ENCODE data around the gene SH3PXD2B. TPM values are rescaled to one million over a fixed set of nuclear protein-coding genes. Genes with fewer than 3 reads are reported as not detected.

SH3PXD2B gene
- total and polyA plus RNA-seq, 2 of the 4 experiments (the other 2 are of a cell fraction): 8.2 to 14.4 TPM

- no peak overlapping the region for H2BK120ac ChIP-seq (ENCODE audit: low read depth, low read length)
- H3K18ac ChIP-seq (ENCODE audit: low read depth, low read length): no peak overlapping the region
- no peak overlapping the region for H4K91ac ChIP-seq (ENCODE audit: insufficient read depth, low read depth, low read length)
- no peak overlapping the region for H2BK20ac ChIP-seq (ENCODE audit: low read depth, low read length)
- H3K9ac ChIP-seq (ENCODE audit: low read depth, low read length): no peak overlapping the region
- no peaks in the 10 kb centered on the region for H4K20me1 ChIP-seq (ENCODE audit: insufficient read depth, low read length)
- peak overlapping the region; percentile 53 for H2AK9ac ChIP-seq (replicated peaks; ENCODE audit: low read depth, low read length, poor library complexity)
- no peaks in the 10 kb centered on the region for H3K4me1 ChIP-seq (ENCODE audit: control insufficient read depth, insufficient read depth, low read length)
- no peak overlapping the region for H3K27ac ChIP-seq (ENCODE audit: insufficient read depth, low read length)
- 6% methylated on average over 3 of the region's 21 CpGs; no CpG with 5 or more reads in 1 of the 2 experiments for WGBS, 2 experiments (ENCODE audit: extremely low coverage in 2 of 2, insufficient read length in 1 of 2)
- intact Hi-C loops (cut with micrococcal nuclease): loop anchor here (1.0 to 10.0 kb wide), 3 partner anchors 162 to 466 kb away; partner anchors contain the start of gene NEURL1B
- DNase-seq: peak; percentile 88
- H4K8ac ChIP-seq (ENCODE audit: low read depth in 2 of 2, low read length in 2 of 2): no peak overlapping the region
- H3K4me2 ChIP-seq (ENCODE audit: low read depth, low read length): no peak overlapping the region
- no peak overlapping the region for H3K14ac ChIP-seq (replicated peaks; ENCODE audit: low read depth, low read length)
- ATAC-seq (ENCODE audit: low read depth): peak; percentile 100
- H3K9me1 ChIP-seq (ENCODE audit: insufficient read depth, low read length): no peaks in the 10 kb centered on the region
- H2BK15ac ChIP-seq (ENCODE audit: low read depth, low read length): no peak overlapping the region
- CTCF ChIA-PET: interaction anchor here (0.6 to 3.4 kb wide), 5 partner anchors 19 to 223 kb away, joined by 3 to 24 read pairs (median 3); no protein-coding TSS in a partner anchor
- no peak overlapping the region for H3K4me3 ChIP-seq (ENCODE audit: insufficient read depth, low read depth, low read length)
- in situ Hi-C loops (cut with MboI; ENCODE audit: low sequenced_read_pairs): loop anchor here (5.0 to 10.0 kb wide), 2 partner anchors 218 to 466 kb away; no protein-coding TSS in a partner anchor
- H2AK5ac ChIP-seq (ENCODE audit: low read depth, low read length): 0 out of 2 replicates have a peak overlapping the region, but pooled peaks have one; percentile 35
- H3K36me3 ChIP-seq (ENCODE audit: control insufficient read depth, insufficient read depth, low read length): no peaks in the 10 kb centered on the region
- peaks cover 9% of the 10 kb centered on the region for H3K27me3 ChIP-seq (ENCODE audit: control insufficient read depth, insufficient read depth, low read length)
- H3K56ac ChIP-seq (ENCODE audit: extremely low read depth, insufficient read depth, low read length): no peak overlapping the region
- dilution Hi-C loops (cut with HindIII; ENCODE audit: low sequenced_read_pairs, unreplicated experiment): no loop called here
- no peak overlapping the region for H4K5ac ChIP-seq (ENCODE audit: low read depth, low read length)
- no peak overlapping the region for H3K4ac ChIP-seq (ENCODE audit: low read depth, low read length)
- no TSS peak for BruUV-seq (replicated peaks)
- no peaks in the 10 kb centered on the region for H3K79me1 ChIP-seq (ENCODE audit: low read depth in 1 of 2, low read length in 2 of 2)
- H2BK5ac ChIP-seq (ENCODE audit: low read depth, low read length, poor library complexity, severe bottlenecking): no peak overlapping the region
- H2AFZ ChIP-seq (replicated peaks; ENCODE audit: low read length, poor library complexity): peak overlapping the region; percentile 77
- no peak overlapping the region for H3K23ac ChIP-seq (ENCODE audit: low read depth, low read length)
- POLR2A ChIA-PET (ENCODE audit: unreplicated experiment): no interaction called here
- H3K9me3 ChIP-seq (ENCODE audit: control insufficient read depth, insufficient read depth, low read length): no peaks in the 10 kb centered on the region; the same call in 1 of the 2 replicates
- TF ChIP-seq MAZ (IDR thresholded peaks at IDR 0.05; ENCODE audit: borderline replicate concordance, low read depth, low read length): no peak
- TF ChIP-seq MAFK (IDR thresholded peaks at IDR 0.05; ENCODE audit: low read depth, low read length): no peak
- TF ChIP-seq NFE2L2 (IDR thresholded peaks at IDR 0.05; ENCODE audit: low read depth, low read length): no peak
- no peak for TF ChIP-seq USF2 (IDR thresholded peaks at IDR 0.05; ENCODE audit: low read depth, low read length)
- no peak for TF ChIP-seq RFX5 (IDR thresholded peaks at IDR 0.05; ENCODE audit: low read depth, low read length)
- no peak for TF ChIP-seq ELK1 (IDR thresholded peaks at IDR 0.05; ENCODE audit: borderline replicate concordance, low read depth, low read length)
- no peak; the same call in 1 of the 2 replicates for TF ChIP-seq CHD1 (IDR thresholded peaks at IDR 0.05; ENCODE audit: low read depth, low read length)
- TF ChIP-seq BHLHE40 (IDR thresholded peaks at IDR 0.05; ENCODE audit: low read depth, low read length): no peak
- TF ChIP-seq MXI1 (IDR thresholded peaks at IDR 0.05; ENCODE audit: borderline replicate concordance, low read depth, low read length): no peak
- peak; percentile 99 for TF ChIP-seq SMC3 (IDR thresholded peaks at IDR 0.05; ENCODE audit: low read depth, low read length)
- TF ChIP-seq CTCF (conservative IDR thresholded peaks at IDR 0.05; ENCODE audit: low read depth, low read length): peak; percentile 98
- TF ChIP-seq FOS (IDR thresholded peaks at IDR 0.05; ENCODE audit: low read depth, low read length): no peak
- TF ChIP-seq CEBPB (IDR thresholded peaks at IDR 0.05; ENCODE audit: low read depth, low read length): no peak
- TF ChIP-seq RCOR1 (IDR thresholded peaks at IDR 0.05; ENCODE audit: insufficient replicate concordance, low read length): no peak
These were observed 24.9 kb upstream of the SH3PXD2B start for GRCh38 chr5:172479034-172479783.

All from IMR-90 (cell line).